Parathyroid adenoma (tissue), 2 donors: Measurements from ENCODE around the gene MAD1L1.

Experiments used
- H2AFZ ChIP-seq: fragments of 300-600 bp; sonication (generic); one replicate; pipeline ENCODE4 v1.7.0; 2017; ENCODE audit warnings: antibody characterized with exemption, mild to moderate bottlenecking
- H3K27ac ChIP-seq: fragments of 300-600 bp; sonication (generic); one replicate; pipeline ENCODE4 v1.7.0; 2017
- H3K27me3 ChIP-seq: fragments of 300-600 bp; sonication (generic); one replicate; pipeline ENCODE4 v1.7.0; 2017; ENCODE audit warnings: low read length; ENCODE audit not compliant: control insufficient read depth, insufficient read depth
- H3K36me3 ChIP-seq: fragments of 300-600 bp; sonication (generic); one replicate; pipeline ENCODE4 v1.7.0; 2017; ENCODE audit warnings: low read length; ENCODE audit not compliant: control insufficient read depth, insufficient read depth
- H3K4me1 ChIP-seq: fragments of 300-600 bp; sonication (generic); one replicate; pipeline ENCODE4 v1.7.0; 2017; ENCODE audit warnings: control low read depth
- H3K4me2 ChIP-seq: fragments of 300-600 bp; sonication (generic); one replicate; pipeline ENCODE4 v1.7.0; 2017; ENCODE audit warnings: low read length
- H3K4me3 ChIP-seq: fragments of 300-600 bp; sonication (generic); one replicate; pipeline ENCODE4 v1.7.0; 2017; ENCODE audit warnings: low read depth, low read length
- H3K79me2 ChIP-seq: fragments of 300-600 bp; sonication (generic); one replicate; pipeline ENCODE4 v1.7.0; 2017; ENCODE audit warnings: control low read depth
- H3K9ac ChIP-seq: fragments of 300-600 bp; sonication (generic); one replicate; pipeline ENCODE4 v1.7.0; 2017; ENCODE audit warnings: mild to moderate bottlenecking
- H3K9me3 ChIP-seq: fragments of 300-600 bp; sonication (generic); one replicate; pipeline ENCODE4 v1.7.0; 2017; ENCODE audit warnings: low read length; ENCODE audit not compliant: control insufficient read depth
- CTCF ChIP-seq: fragments of 300-600 bp; sonication (generic); IDR thresholded peaks from one replicate; pipeline ENCODE4 v1.7.0; 2017; ENCODE audit warnings: antibody characterized with exemption, mild to moderate bottlenecking
- donor health status: primary hyperparathyroidism.

MAD1L1 gene

GRCh38 chr7:1851721-1852516 is 380.8 kb downstream of the MAD1L1 start:
- Histone ChIP-seq H3K9ac (no peak overlapping the region), H3K36me3 (no peaks in the 10 kb centered on the region)
- TF ChIP-seq CTCF = no peak

GRCh38 chr7:1850976-1851571 is 381.7 kb downstream of the MAD1L1 start:
- no peak overlapping the region for H3K4me2 ChIP-seq
- H3K36me3 ChIP-seq = no peaks in the 10 kb centered on the region
- no peak overlapping the region for H3K4me3 ChIP-seq
- H3K27ac ChIP-seq = no peak overlapping the region
- no peak for TF ChIP-seq CTCF
- no peak overlapping the region for H2AFZ ChIP-seq
- H3K9me3 ChIP-seq = no peaks in the 10 kb centered on the region
- H3K4me1 ChIP-seq = no peaks in the 10 kb centered on the region
- no peaks in the 10 kb centered on the region for H3K79me2 ChIP-seq
- H3K27me3 ChIP-seq = no peaks in the 10 kb centered on the region
- no peak overlapping the region for H3K9ac ChIP-seq

More at GRCh38 chr7:1851721-1852516, 380.8 kb downstream of the MAD1L1 start:
- Histone ChIP-seq H3K4me3 (no peak overlapping the region), H3K4me1 (no peaks in the 10 kb centered on the region), H3K9me3 (no peaks in the 10 kb centered on the region), H2AFZ (no peak overlapping the region), H3K27me3 (no peaks in the 10 kb centered on the region), H3K4me2 (no peak overlapping the region), H3K27ac (no peak overlapping the region), H3K79me2 (no peaks in the 10 kb centered on the region)

- no peak overlapping the region for H3K27ac ChIP-seq
- H3K79me2 ChIP-seq = no peaks in the 10 kb centered on the region
- no peaks in the 10 kb centered on the region for H3K9me3 ChIP-seq
- no peaks in the 10 kb centered on the region for H3K27me3 ChIP-seq
- TF ChIP-seq CTCF = no peak
- H3K4me3 ChIP-seq = no peak overlapping the region
- no peak overlapping the region for H2AFZ ChIP-seq
- no peak overlapping the region for H3K9ac ChIP-seq
- no peak overlapping the region for H3K4me2 ChIP-seq
- no peaks in the 10 kb centered on the region for H3K36me3 ChIP-seq
- no peaks in the 10 kb centered on the region for H3K4me1 ChIP-seq
Measured at GRCh38 chr7:1850111-1850975, 382.4 kb downstream of the MAD1L1 start.

- Histone ChIP-seq H3K79me2 (no peaks in the 10 kb centered on the region), H3K4me1 (no peaks in the 10 kb centered on the region), H3K27ac (no peak overlapping the region), H3K9ac (no peak overlapping the region), H3K4me3 (no peak overlapping the region), H3K27me3 (no peaks in the 10 kb centered on the region), H3K4me2 (no peak overlapping the region), H3K9me3 (no peaks in the 10 kb centered on the region), H3K36me3 (no peaks in the 10 kb centered on the region), H2AFZ (no peak overlapping the region)
- TF ChIP-seq CTCF = no peak
Measured at GRCh38 chr7:1849351-1850041, 383.2 kb downstream of the MAD1L1 start.
